ENCODE measurements around the gene BCKDHA. TPM values are rescaled to one million over a fixed set of nuclear protein-coding genes. Genes with fewer than 3 reads are reported as not detected.
"Not testable (repeated sequence)": the region's sequence is repeated elsewhere in the genome, so short reads cannot be mapped to it uniquely, and the experiment has no call there.

Gene BCKDHA
- total and polyA plus RNA-seq, 4 donors, result 19.7 to 54.5 (median 39.0) TPM

DNA sequence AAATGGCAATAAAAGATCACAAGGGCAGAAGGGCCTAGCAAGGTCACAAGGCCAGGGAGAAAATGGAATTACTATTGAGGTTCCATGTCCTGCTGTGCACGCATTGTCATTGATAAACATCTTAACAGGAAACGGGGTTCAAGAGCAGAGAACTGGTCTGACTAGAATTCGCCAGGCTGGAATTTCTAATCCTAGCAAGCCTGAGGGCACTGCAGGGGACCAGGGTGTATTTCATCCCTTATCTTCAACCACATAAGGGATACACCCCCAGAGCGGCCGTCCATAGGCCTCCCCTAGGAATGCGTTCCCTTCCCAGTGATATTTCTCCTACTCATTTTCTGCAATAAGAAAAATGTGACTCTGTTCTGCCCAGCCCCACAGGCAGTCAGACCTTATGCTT lies 64.9 kb downstream of the BCKDHA start:
- no peaks in the 10 kb centered on the region for H3K36me3 ChIP-seq (ENCODE audit: control insufficient read depth in 4 of 4, insufficient read depth in 4 of 4, low read length in 4 of 4)
- peaks cover 0 to 5% (median 3%) of the 10 kb centered on the region in 3 donors for H3K27me3 ChIP-seq (ENCODE audit: control insufficient read depth in 3 of 3, insufficient read depth in 3 of 3, low read length in 2 of 3)
- ATAC-seq (ENCODE audit: insufficient read depth, low FRiP score), result no peak
- no peak overlapping the region for H3K9ac ChIP-seq (ENCODE audit: insufficient read depth in 1 of 2, low read length in 2 of 2)
- H3K4me1 ChIP-seq (ENCODE audit: control insufficient read depth in 5 of 5, insufficient read depth in 5 of 5, low read length in 5 of 5), result no peaks in the 10 kb centered on the region
- H3K4me3 ChIP-seq, result no peak overlapping the region
- DNase-seq, result no peak
- no peak overlapping the region for H3K27ac ChIP-seq (ENCODE audit: low read depth in 1 of 2, low read length in 1 of 2)
- 59 to 76% methylated on average over 6 of the region's 6 CpGs for WGBS, 2 donors
- no peak for TF ChIP-seq CTCF (IDR thresholded peaks at IDR 0.05; ENCODE audit: control extremely low read depth, extremely low read depth)
- H3K9me3 ChIP-seq (ENCODE audit: control insufficient read depth in 4 of 4, insufficient read depth in 3 of 4, low read length in 3 of 4), result peaks cover 0 to 3% (median 0%) of the 10 kb centered on the region in 4 donors

DNA sequence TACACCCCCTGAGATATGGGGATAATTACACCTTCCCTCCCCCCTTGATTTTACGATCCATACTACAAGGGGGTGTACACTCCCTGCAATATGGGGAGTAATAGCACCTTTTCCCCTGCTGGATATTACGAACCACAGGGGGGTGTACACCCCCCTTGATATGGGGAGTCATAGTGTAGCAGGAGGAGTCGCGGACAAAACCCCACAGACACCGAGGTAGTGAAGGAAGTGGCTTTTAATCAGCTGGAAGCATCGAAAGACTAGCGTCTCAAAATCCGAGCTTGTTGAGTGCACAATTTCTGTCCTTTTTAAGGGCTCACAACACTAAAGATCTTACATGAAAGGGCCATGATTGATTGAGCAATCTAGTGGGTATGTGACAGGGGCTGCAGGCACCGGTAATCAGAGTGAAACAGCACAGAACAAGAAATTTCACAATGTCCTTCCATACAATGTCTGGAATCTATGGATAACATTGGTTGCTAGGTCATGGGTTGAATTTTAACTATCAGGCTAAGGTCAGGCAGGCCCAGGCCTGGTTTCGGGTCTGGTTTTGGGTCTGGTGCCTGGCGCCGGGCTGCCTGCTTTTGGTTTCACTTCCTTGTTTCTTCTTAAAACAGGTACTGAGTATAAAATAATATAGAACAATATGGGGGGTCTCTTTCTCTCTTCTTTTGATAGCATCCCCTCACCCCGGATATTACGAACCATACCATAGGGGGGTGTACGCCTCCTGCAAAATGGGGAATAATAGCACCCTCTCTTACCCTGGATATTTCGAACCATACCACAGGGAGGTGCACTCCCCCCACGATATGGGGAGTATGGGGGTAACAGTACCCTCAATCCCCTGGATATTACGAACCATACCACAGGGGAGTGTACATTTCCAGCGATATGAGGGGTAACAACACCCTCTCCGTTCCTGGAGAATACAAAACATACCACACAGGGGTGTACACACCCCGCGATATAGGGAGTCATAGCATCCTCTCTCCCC lies 65.9 kb downstream of the BCKDHA start:
- H3K4me1 ChIP-seq (ENCODE audit: control insufficient read depth in 5 of 5, insufficient read depth in 5 of 5, low read length in 5 of 5); DNase-seq; H3K36me3 ChIP-seq (ENCODE audit: control insufficient read depth in 4 of 4, insufficient read depth in 4 of 4, low read length in 4 of 4); H3K9ac ChIP-seq (ENCODE audit: insufficient read depth in 1 of 2, low read length in 2 of 2); ATAC-seq (ENCODE audit: insufficient read depth, low FRiP score); H3K9me3 ChIP-seq (ENCODE audit: control insufficient read depth in 4 of 4, insufficient read depth in 3 of 4, low read length in 3 of 4); H3K4me3 ChIP-seq; H3K27ac ChIP-seq (ENCODE audit: low read depth in 1 of 2, low read length in 1 of 2): not testable (repeated sequence)
- WGBS, 2 donors, result 63 to 71% methylated on average over 22 of the region's 22 CpGs
- peaks cover 0 to 12% (median 7%) of the 10 kb centered on the region in 3 donors for H3K27me3 ChIP-seq (ENCODE audit: control insufficient read depth in 3 of 3, insufficient read depth in 3 of 3, low read length in 2 of 3)

Small RNA genes within 50 kb of the gene (small RNA-seq; reads per million reads assigned to genes)
- gene RF00017 (ENCODE audit: low replicate concordance), result not detected

Other genes starting within 250 kb of the BCKDHA start
- gene CYP2S1, start 204.6 kb upstream of the BCKDHA start, total RNA-seq, result 10 to 100 TPM in 1 of 2 donors, 1 to 10 TPM in 1; 9.7 to 13.2 TPM
- gene CYP2S1, start 204.6 kb upstream of the BCKDHA start, polyA plus RNA-seq, result 1 to 10 TPM; 5.2 to 5.4 TPM
- gene AXL, start 178.6 kb upstream of the BCKDHA start, total RNA-seq, result 10 to 100 TPM; 48.6 to 53.0 TPM
- 10 to 100 TPM in 1 of 2 donors, 1 to 10 TPM in 1; 8.2 to 13.4 TPM for gene AXL, start 178.6 kb upstream of the BCKDHA start, polyA plus RNA-seq
- 100 to 1,000 TPM; 192 to 198 TPM for gene HNRNPUL1, start 133.4 kb upstream of the BCKDHA start, total RNA-seq
- gene HNRNPUL1, start 133.4 kb upstream of the BCKDHA start, polyA plus RNA-seq, result 10 to 100 TPM; 92.2 to 96.0 TPM
- gene CCDC97, start 87.6 kb upstream of the BCKDHA start, total RNA-seq, result 10 to 100 TPM; 19.7 to 39.9 TPM
- 10 to 100 TPM; 13.2 to 22.2 TPM for gene CCDC97, start 87.6 kb upstream of the BCKDHA start, polyA plus RNA-seq
- gene TGFB1, start 43.9 kb upstream of the BCKDHA start, total RNA-seq, result 10 to 100 TPM; 18.0 to 88.8 TPM
- 10 to 100 TPM; 27.8 to 67.3 TPM for gene TGFB1, start 43.9 kb upstream of the BCKDHA start, polyA plus RNA-seq
- gene B9D2, start 33.7 kb upstream of the BCKDHA start, total RNA-seq, result 10 to 100 TPM; 10.2 to 16.4 TPM
- gene B9D2, start 33.7 kb upstream of the BCKDHA start, polyA plus RNA-seq, result 10 to 100 TPM; 11.6 to 18.6 TPM
- gene TMEM91, start 21.3 kb upstream of the BCKDHA start, total RNA-seq, result 10 to 100 TPM; 13.6 to 16.0 TPM
- gene TMEM91, start 21.3 kb upstream of the BCKDHA start, polyA plus RNA-seq, result 10 to 100 TPM; 18.0 to 39.8 TPM
- gene EXOSC5, start 459 bp upstream of the BCKDHA start, total RNA-seq, result 10 to 100 TPM in 1 of 2 donors, 1 to 10 TPM in 1; 6.3 to 21.6 TPM
- gene EXOSC5, start 459 bp upstream of the BCKDHA start, polyA plus RNA-seq, result 10 to 100 TPM; 32.6 to 34.4 TPM
- 10 to 100 TPM in 1 of 2 donors, 1 to 10 TPM in 1; 6.2 to 30.5 TPM for gene B3GNT8, start 29.6 kb downstream of the BCKDHA start, total RNA-seq
- gene B3GNT8, start 29.6 kb downstream of the BCKDHA start, polyA plus RNA-seq, result 10 to 100 TPM; 35.1 to 39.0 TPM
- 10 to 100 TPM; 25.5 to 51.4 TPM for gene DMAC2, start 42.1 kb downstream of the BCKDHA start, total RNA-seq
- gene DMAC2, start 42.1 kb downstream of the BCKDHA start, polyA plus RNA-seq, result 10 to 100 TPM; 46.2 to 51.7 TPM
- not detected for gene ERICH4, start 45.3 kb downstream of the BCKDHA start, total RNA-seq
- gene ERICH4, start 45.3 kb downstream of the BCKDHA start, polyA plus RNA-seq, result under 1 TPM in 1 of 2 donors, not detected in 1; 0.16 TPM
- gene CEACAM21, start 178.3 kb downstream of the BCKDHA start, total RNA-seq, result 10 to 100 TPM in 1 of 2 donors, 1 to 10 TPM in 1; 6.5 to 12.2 TPM
- gene CEACAM21, start 178.3 kb downstream of the BCKDHA start, polyA plus RNA-seq, result 10 to 100 TPM in 1 of 2 donors, 1 to 10 TPM in 1; 9.6 to 10.9 TPM
- gene CEACAM4, start 229.3 kb downstream of the BCKDHA start, total RNA-seq, result 10 to 100 TPM in 1 of 2 donors, 1 to 10 TPM in 1; 2.1 to 15.9 TPM
- gene CEACAM4, start 229.3 kb downstream of the BCKDHA start, polyA plus RNA-seq, result 10 to 100 TPM in 1 of 2 donors, 1 to 10 TPM in 1; 4.5 to 30.0 TPM